HCT116 (cell line): ENCODE data around the gene NMRAL1. TPM values are rescaled to one million over a fixed set of nuclear protein-coding genes. Genes with fewer than 3 reads are reported as not detected.

Experiments
- ATAC-seq: fragments of 200-7000 bp; cut with Tn5 transposase; 2 replicates; pipeline ENCODE4 v1.9.1; 2020; ENCODE audit warnings: mild to moderate bottlenecking, moderate library complexity
- BruUV-seq: library from RNA; stranded (reverse); fragments of 400-500 nt; replicated peaks from 2 replicates; lab custom pipeline; 2021; lab: Mats Ljungman, UMichigan
- CTCF ChIA-PET: fragments of 300-600 bp; sonication (Branson Sonifier 250); formaldehyde crosslinking; loops from one replicate; lab custom pipeline; 2021; ENCODE audit warnings: antibody characterized with exemption; lab: Charles Lee
- POLR2A ChIA-PET: fragments of 300-600, 350-600 bp; sonication (Branson Sonifier 250); formaldehyde crosslinking; loops from one replicate; lab custom pipeline; 2021; ENCODE audit warnings: antibody characterized with exemption; lab: Charles Lee
- RAD21 ChIA-PET, 2 experiments: fragments of 300-600 bp; sonication (Branson Sonifier 250); formaldehyde crosslinking; loops; one replicate each; lab custom pipeline; 2023; ENCODE audit warnings: low total read pairs in 2 of 2; ENCODE audit not compliant: uncharacterized antibody in 2 of 2, unreplicated experiment in 2 of 2, low non-redundant PET in 1 of 2; lab: Charles Lee
- DNase-seq: peaks from one replicate; pipeline ENCODE4 v3.0.0-alpha.2; 2010; ENCODE audit warnings: low read depth, low spot score
- H2AFZ ChIP-seq: fragments of 200-600 bp; shearing (Covaris generic), sonication (generic); 2 replicates; pipeline ENCODE4 v1.6.1; 2017; ENCODE audit warnings: low read depth, mixed run types, mixed read lengths, antibody characterized with exemption, low read length; ENCODE audit not compliant: poor library complexity, severe bottlenecking
- H3K27ac ChIP-seq: 2 replicates; pipeline ENCODE4 v1.5.1; 2012; ENCODE audit warnings: low read depth, low read length
- H3K27me3 ChIP-seq: fragments of 200-600 bp; sonication (generic); 2 replicates; pipeline ENCODE4 v1.6.1; 2016; ENCODE audit warnings: mixed run types, low read length, mixed read lengths; ENCODE audit not compliant: insufficient read depth
- H3K36me3 ChIP-seq, 2 experiments: fragments of 200-500 bp in 1 of 2; fragments of 200-600 bp in 1 of 2; sonication (Bioruptor generic) in 1 of 2; sonication (generic) in 1 of 2; 2 replicates each; pipeline versions ENCODE4 v1.5.1 to v1.6.1; 2014 to 2016; ENCODE audit warnings: low read length in 2 of 2, inconsistent platforms in 1 of 2, mixed read lengths in 1 of 2, mixed run types in 1 of 2; ENCODE audit not compliant: insufficient read depth in 2 of 2, control insufficient read depth in 1 of 2
- H3K4me1 ChIP-seq, 2 experiments: fragments of 200-600 bp in 1 of 2; sonication (generic) in 1 of 2; 2 replicates each; pipeline versions ENCODE4 v1.5.1 to v1.6.1; 2012 to 2017; ENCODE audit warnings: low read length in 2 of 2, inconsistent platforms in 1 of 2, mild to moderate bottlenecking in 1 of 2, mixed read lengths in 1 of 2, mixed run types in 1 of 2, moderate library complexity in 1 of 2; ENCODE audit not compliant: insufficient read depth in 2 of 2, control insufficient read depth in 1 of 2
- H3K4me2 ChIP-seq: fragments of 200-600 bp; sonication (generic); 2 replicates; pipeline ENCODE4 v1.6.1; 2017; ENCODE audit warnings: mixed run types, low read length, mixed read lengths
- H3K4me3 ChIP-seq, 2 experiments: fragments of 200-600 bp in 1 of 2; sonication (generic) in 1 of 2; replicated peaks in 1 of 2; 2 replicates each; pipeline ENCODE4 v1.5.1; 2011 to 2016; ENCODE audit warnings: low read length in 2 of 2, control low read depth in 1 of 2, low read depth in 1 of 2, mild to moderate bottlenecking in 1 of 2, mixed read lengths in 1 of 2, mixed run types in 1 of 2
- H3K79me2 ChIP-seq: fragments of 200-600 bp; sonication (generic); 2 replicates; pipeline ENCODE4 v1.6.1; 2017; ENCODE audit warnings: mild to moderate bottlenecking, mixed run types, low read length, moderate library complexity, mixed read lengths; ENCODE audit not compliant: insufficient read depth
- H3K9ac ChIP-seq: fragments of 200-600 bp; sonication (generic); 2 replicates; pipeline ENCODE4 v1.6.1; 2016; ENCODE audit warnings: low read length, mixed read lengths
- H3K9me2 ChIP-seq: fragments of 200-600 bp; sonication (generic), shearing (Covaris generic); 2 replicates; pipeline ENCODE4 v1.6.1; 2017; ENCODE audit warnings: mixed run types, mild to moderate bottlenecking, moderate library complexity; ENCODE audit not compliant: insufficient read depth
- H3K9me3 ChIP-seq, 2 experiments: fragments of 200-500 bp in 1 of 2; fragments of 200-600 bp in 1 of 2; sonication (Bioruptor generic) in 1 of 2; sonication (generic) in 1 of 2; 2 replicates each; pipeline ENCODE4 v1.6.1; 2014 to 2017; ENCODE audit warnings: low read length in 2 of 2, mixed read lengths in 2 of 2, inconsistent platforms in 1 of 2, low read depth in 1 of 2, mild to moderate bottlenecking in 1 of 2, mixed run types in 1 of 2, moderate library complexity in 1 of 2; ENCODE audit not compliant: control insufficient read depth in 1 of 2, insufficient read depth in 1 of 2
- H4K20me1 ChIP-seq: fragments of 200-600 bp; sonication (generic), shearing (Covaris generic); 2 replicates; pipeline ENCODE4 v1.6.1; 2017; ENCODE audit warnings: mixed run types, mild to moderate bottlenecking, moderate library complexity; ENCODE audit not compliant: insufficient read depth
- CTCF ChIP-seq, 3 experiments: fragments of 200-600 bp in 1 of 3; sonication (generic) in 1 of 3; IDR thresholded peaks in 2 of 3; conservative IDR thresholded peaks in 1 of 3; 2 replicates each; pipeline ENCODE4 v1.5.1; 2012 to 2017; ENCODE audit warnings: low read depth in 2 of 3, low read length in 2 of 3, antibody characterized with exemption in 1 of 3, borderline replicate concordance in 1 of 3, control low read depth in 1 of 3, mild to moderate bottlenecking in 1 of 3, mixed read lengths in 1 of 3, mixed run types in 1 of 3, moderate library complexity in 1 of 3; ENCODE audit not compliant: insufficient read depth in 1 of 3
- EGR1 ChIP-seq: IDR thresholded peaks from 2 replicates; pipeline ENCODE4 v1.6.1; 2012; ENCODE audit warnings: low read depth
- EZH2 ChIP-seq: fragments of 200-600 bp; sonication (generic); IDR thresholded peaks from 2 replicates; pipeline ENCODE4 v1.6.1; 2017; ENCODE audit warnings: antibody characterized with exemption, mixed run types
- FOSL1 ChIP-seq: IDR thresholded peaks from 2 replicates; pipeline ENCODE4 v1.6.1; 2012; ENCODE audit warnings: low read depth
- RAD21 ChIP-seq: IDR thresholded peaks from 2 replicates; pipeline ENCODE4 v1.6.1; 2012; ENCODE audit warnings: low read depth, mild to moderate bottlenecking
- intact Hi-C: fragments of 100-400 bp; cut with micrococcal nuclease; formaldehyde crosslinking; loops from 2 replicates; pipeline ENCODE4 v1.10.0; 2022
- total RNA-seq: library from RNA; stranded (reverse); gene quantifications from one replicate; pipeline ENCODE4 v1.2.1, GENCODE V29; 2021; ENCODE audit not compliant: unreplicated experiment

The NMRAL1 gene
- total RNA-seq, 1 experiment from 2014 or later = 76.7 TPM

- DNase-seq (no peak), ATAC-seq (peak; percentile 84)
- H4K20me1 ChIP-seq = no peaks in the 10 kb centered on the region
- BruUV-seq = no TSS peak
- POLR2A ChIA-PET = no interaction called here
- no peaks in the 10 kb centered on the region for H3K4me1 ChIP-seq
- intact Hi-C loops = loop anchor here (1.0 to 10.0 kb wide), 2 partner anchors 67 to 137 kb away; no protein-coding TSS in a partner anchor
- no peak overlapping the region for H3K27ac ChIP-seq
- no peaks in the 10 kb centered on the region for H3K79me2 ChIP-seq
- H3K9me3 ChIP-seq = no peaks in the 10 kb centered on the region
- CTCF ChIA-PET = interaction anchor here (0.8 to 1.9 kb wide), 3 partner anchors 31 to 98 kb away, joined by 3 to 8 read pairs (median 5); no protein-coding TSS in a partner anchor
- H3K36me3 ChIP-seq = no peaks in the 10 kb centered on the region
- TF ChIP-seq RAD21 (peak; percentile 85), FOSL1 (no peak), EZH2 (no peak), EGR1 (no peak), CTCF (IDR thresholded peaks at IDR 0.05 in 2 of 3, conservative IDR thresholded peaks at IDR 0.05 in 1 of 3; ENCODE audit: borderline replicate concordance in 1 of 3, insufficient read depth in 1 of 3, low read depth in 2 of 3, low read length in 2 of 3) (peak; percentile 67 to 81 (median 80))
- H3K9me2 ChIP-seq = no peaks in the 10 kb centered on the region
- RAD21 ChIA-PET = no interaction called here
- H3K4me3 ChIP-seq = no peak overlapping the region
- no peak overlapping the region for H3K4me2 ChIP-seq
- no peak overlapping the region for H2AFZ ChIP-seq
- no peak overlapping the region for H3K9ac ChIP-seq
- no peaks in the 10 kb centered on the region for H3K27me3 ChIP-seq
Observed at GRCh38 chr16:4517812-4518680, 43.6 kb upstream of the NMRAL1 start.
